ENCODE results near the gene VRK2.
"Not testable (repeated sequence)": the region's sequence is repeated elsewhere in the genome, so short reads cannot be mapped to it uniquely, and the experiment has no call there.

VRK2 gene

DNA sequence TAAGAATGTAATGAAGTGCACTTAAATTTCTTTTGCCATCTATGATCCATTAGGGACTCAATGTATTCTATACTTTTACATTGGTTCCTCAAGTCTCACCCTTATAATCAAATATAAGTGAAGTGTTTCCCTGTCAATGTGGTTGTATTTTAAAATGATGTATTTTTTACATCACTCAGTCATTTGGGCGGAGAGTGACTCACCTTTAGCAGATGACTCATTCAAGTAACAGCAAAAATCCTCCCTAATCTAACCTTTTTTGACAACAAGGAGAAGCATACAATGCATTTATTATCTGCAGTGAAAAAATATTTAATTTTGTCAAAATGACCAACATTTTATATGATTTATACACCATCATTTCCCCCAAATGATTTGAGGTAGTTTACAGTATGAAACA, 100.1 kb downstream of the VRK2 start:
- H3K36me3 ChIP-seq = 0 out of 2 replicates have a peak, but pooled peaks cover 5% of the 10 kb centered on the region
- no peaks in the 10 kb centered on the region for H3K4me1 ChIP-seq
- no peaks in the 10 kb centered on the region for H4K20me1 ChIP-seq
- H3K27me3 ChIP-seq = no peaks in the 10 kb centered on the region
- H3K9me3 ChIP-seq = no peaks in the 10 kb centered on the region
- no peak overlapping the region for H3K9ac ChIP-seq
- no peak overlapping the region for H3K4me2 ChIP-seq
- no peak overlapping the region for H3K27ac ChIP-seq
- H3K4me3 ChIP-seq = no peak overlapping the region
- no peak for TF ChIP-seq Cebpa-rat (IDR thresholded peaks at IDR 0.05)

GRCh38 chr2:58155160-58155778, 108.7 kb downstream of the VRK2 start:
- Histone ChIP-seq H3K27me3 (no peaks in the 10 kb centered on the region), H3K4me2 (no peak overlapping the region), H3K27ac (no peak overlapping the region), H3K36me3 (peaks cover 44% of the 10 kb centered on the region), H3K4me3 (no peak overlapping the region), H3K4me1 (no peaks in the 10 kb centered on the region), H4K20me1 (no peaks in the 10 kb centered on the region), H3K9ac (no peak overlapping the region), H3K9me3 (no peaks in the 10 kb centered on the region)
- TF ChIP-seq Cebpa-rat (IDR thresholded peaks at IDR 0.05) = no peak

GRCh38 chr2:58156780-58157179, 110.2 kb downstream of the VRK2 start:
- TF ChIP-seq Cebpa-rat (IDR thresholded peaks at IDR 0.05) = no peak

GRCh38 chr2:58157754-58158153, 111.1 kb downstream of the VRK2 start:
- peaks cover 55% of the 10 kb centered on the region for H3K36me3 ChIP-seq
- no peak overlapping the region for H3K27ac ChIP-seq
- TF ChIP-seq Cebpa-rat (IDR thresholded peaks at IDR 0.05) = no peak
- no peak overlapping the region for H3K4me3 ChIP-seq
- H4K20me1 ChIP-seq = no peaks in the 10 kb centered on the region
- no peak overlapping the region for H3K9ac ChIP-seq
- no peaks in the 10 kb centered on the region for H3K27me3 ChIP-seq
- H3K4me2 ChIP-seq = no peak overlapping the region
- no peaks in the 10 kb centered on the region for H3K4me1 ChIP-seq
- no peaks in the 10 kb centered on the region for H3K9me3 ChIP-seq

More at GRCh38 chr2:58156780-58157179, 110.2 kb downstream of the VRK2 start:
- no peaks in the 10 kb centered on the region for H3K27me3 ChIP-seq
- H4K20me1 ChIP-seq = no peaks in the 10 kb centered on the region
- no peaks in the 10 kb centered on the region for H3K4me1 ChIP-seq
- H3K9ac ChIP-seq = no peak overlapping the region
- H3K4me2 ChIP-seq = no peak overlapping the region
- no peaks in the 10 kb centered on the region for H3K9me3 ChIP-seq
- no peak overlapping the region for H3K4me3 ChIP-seq
- no peak overlapping the region for H3K27ac ChIP-seq
- H3K36me3 ChIP-seq = peaks cover 55% of the 10 kb centered on the region

GRCh38 chr2:58158481-58158880, 111.9 kb downstream of the VRK2 start:
- no peaks in the 10 kb centered on the region for H3K9me3 ChIP-seq
- no peak overlapping the region for H3K4me3 ChIP-seq
- no peaks in the 10 kb centered on the region for H4K20me1 ChIP-seq
- H3K27me3 ChIP-seq = no peaks in the 10 kb centered on the region
- no peaks in the 10 kb centered on the region for H3K4me1 ChIP-seq
- H3K36me3 ChIP-seq = peaks cover 55% of the 10 kb centered on the region
- TF ChIP-seq Cebpa-rat (IDR thresholded peaks at IDR 0.05) = no peak
- no peak overlapping the region for H3K4me2 ChIP-seq
- no peak overlapping the region for H3K9ac ChIP-seq
- no peak overlapping the region for H3K27ac ChIP-seq

DNA sequence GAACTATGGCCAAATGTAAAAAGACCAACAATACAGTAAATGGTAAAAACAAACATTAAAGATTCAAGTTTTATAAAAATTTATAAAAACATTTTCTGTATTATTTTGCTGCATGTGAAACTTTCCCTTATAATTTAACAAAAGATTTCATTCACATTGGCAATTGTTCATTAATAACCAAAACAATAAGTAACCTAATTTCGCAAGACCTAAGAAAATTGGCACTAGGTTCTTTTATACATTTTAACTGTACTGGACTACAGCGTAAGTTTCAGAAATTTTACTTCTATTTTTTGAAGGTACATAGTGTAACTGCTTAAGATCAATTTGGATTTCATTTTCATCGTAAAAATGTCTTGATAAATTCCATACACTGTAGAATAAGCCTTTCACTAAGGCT, 117.3 kb downstream of the VRK2 start:
- Histone ChIP-seq H3K27me3 (no peaks in the 10 kb centered on the region), H3K27ac (no peak overlapping the region), H3K9me3 (no peaks in the 10 kb centered on the region), H3K4me1 (no peaks in the 10 kb centered on the region), H3K9ac (no peak overlapping the region), H3K4me3 (no peak overlapping the region), H4K20me1 (no peaks in the 10 kb centered on the region), H3K4me2 (no peak overlapping the region), H3K36me3 (peaks cover 31% of the 10 kb centered on the region)
- no peak for TF ChIP-seq Cebpa-rat (IDR thresholded peaks at IDR 0.05)

- peaks cover 21% of the 10 kb centered on the region for H3K9me3 ChIP-seq
- not testable (repeated sequence) for H3K27me3 ChIP-seq, H3K9ac ChIP-seq, H3K4me2 ChIP-seq, H4K20me1 ChIP-seq, H3K27ac ChIP-seq, H3K4me3 ChIP-seq, H3K4me1 ChIP-seq
- peaks cover 37% of the 10 kb centered on the region for H3K36me3 ChIP-seq
These were observed 121.5 kb downstream of the VRK2 start for GRCh38 chr2:58168130-58168529.

DNA sequence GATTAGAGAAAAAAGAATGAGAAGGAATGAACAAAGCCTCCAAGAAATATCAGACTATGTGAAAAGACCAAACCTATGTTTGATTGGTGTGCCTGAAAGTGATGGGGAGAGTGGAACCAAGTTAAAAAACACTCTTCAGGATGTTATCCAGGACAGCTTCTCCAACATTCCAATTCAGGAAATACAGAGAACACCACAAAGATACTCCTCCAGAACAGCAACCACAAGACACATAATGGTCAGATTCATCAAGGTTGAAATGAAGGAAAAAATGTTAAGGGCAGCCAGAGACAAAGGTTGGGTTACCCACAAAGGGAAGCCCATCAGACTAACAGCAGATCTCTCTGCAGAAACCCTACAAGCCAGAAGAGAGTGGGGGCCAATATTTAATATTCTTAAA, 123.2 kb downstream of the VRK2 start:
- not testable (repeated sequence) for H3K27me3 ChIP-seq, H3K4me2 ChIP-seq, H4K20me1 ChIP-seq, H3K4me1 ChIP-seq, H3K4me3 ChIP-seq, H3K27ac ChIP-seq, H3K9ac ChIP-seq
- Histone ChIP-seq H3K9me3 (peaks cover 21% of the 10 kb centered on the region), H3K36me3 (peaks cover 37% of the 10 kb centered on the region)

- not testable (repeated sequence) for H3K4me1 ChIP-seq, H4K20me1 ChIP-seq, H3K4me2 ChIP-seq, H3K27ac ChIP-seq, H3K9ac ChIP-seq, H3K4me3 ChIP-seq, H3K27me3 ChIP-seq
- Histone ChIP-seq H3K9me3 (peaks cover 21% of the 10 kb centered on the region), H3K36me3 (peaks cover 37% of the 10 kb centered on the region)
These were observed 123.8 kb downstream of the VRK2 start for GRCh38 chr2:58170334-58170933.

- H4K20me1 ChIP-seq, H3K4me1 ChIP-seq, H3K4me3 ChIP-seq, H3K27me3 ChIP-seq, H3K9ac ChIP-seq, H3K4me2 ChIP-seq, H3K27ac ChIP-seq: not testable (repeated sequence)
- peaks cover 37% of the 10 kb centered on the region for H3K36me3 ChIP-seq
- peaks cover 21% of the 10 kb centered on the region for H3K9me3 ChIP-seq
These were observed 125.2 kb downstream of the VRK2 start for GRCh38 chr2:58171831-58172230.

- not testable (repeated sequence) for H3K36me3 ChIP-seq, H4K20me1 ChIP-seq, H3K4me3 ChIP-seq, H3K27ac ChIP-seq, H3K4me1 ChIP-seq, H3K9me3 ChIP-seq, H3K9ac ChIP-seq, H3K4me2 ChIP-seq, H3K27me3 ChIP-seq
These were observed 130.6 kb downstream of the VRK2 start for GRCh38 chr2:58177187-58177586.

GRCh38 chr2:58180175-58180574, 133.6 kb downstream of the VRK2 start:
- H3K4me1 ChIP-seq, H4K20me1 ChIP-seq, H3K9ac ChIP-seq, H3K4me2 ChIP-seq, H3K27me3 ChIP-seq, H3K9me3 ChIP-seq, H3K4me3 ChIP-seq, H3K27ac ChIP-seq, H3K36me3 ChIP-seq: not testable (repeated sequence)
